Small intestine (tissue), 7 donors: ENCODE results near the gene KANSL1. TPM values are rescaled to one million over a fixed set of nuclear protein-coding genes. Genes with fewer than 3 reads are reported as not detected.

ENCODE experiments used
- DNase-seq, 2 donors: peaks; one replicate each; pipeline versions ENCODE4 v3.0.0 to v3.0.0-alpha.2; 2013
- FAIRE-seq: peaks from 2 replicates; lab custom pipeline; 2012; peaks lifted over from hg19 to GRCh38; lab: Jason Lieb, UNC
- H3K27ac ChIP-seq, 3 donors: one replicate each; pipeline ENCODE4 v1.5.1; 2013; ENCODE audit warnings: low read length in 2 of 3, mild to moderate bottlenecking in 2 of 3, control low read depth in 1 of 3, inconsistent platforms in 1 of 3, low read depth in 1 of 3, moderate library complexity in 1 of 3
- H3K27me3 ChIP-seq, 3 donors: one replicate each; pipeline ENCODE4 v1.6.1; 2013; ENCODE audit warnings: low read length in 3 of 3, inconsistent platforms in 1 of 3; ENCODE audit not compliant: control insufficient read depth in 3 of 3, insufficient read depth in 3 of 3
- H3K36me3 ChIP-seq, 3 donors: one replicate each; pipeline ENCODE4 v1.6.1; 2013; ENCODE audit warnings: low read length in 3 of 3, inconsistent platforms in 1 of 3, low read depth in 1 of 3, mild to moderate bottlenecking in 1 of 3, moderate library complexity in 1 of 3; ENCODE audit not compliant: control insufficient read depth in 3 of 3, insufficient read depth in 2 of 3
- H3K4me1 ChIP-seq, 3 donors: one replicate each; pipeline ENCODE4 v1.6.1; 2013; ENCODE audit warnings: low read length in 2 of 3, inconsistent platforms in 1 of 3, low read depth in 1 of 3, mild to moderate bottlenecking in 1 of 3, moderate library complexity in 1 of 3; ENCODE audit not compliant: control insufficient read depth in 3 of 3, insufficient read depth in 2 of 3
- H3K4me3 ChIP-seq, 3 donors: one replicate each; pipeline ENCODE4 v1.5.1; 2013; ENCODE audit warnings: low read length in 3 of 3, control low read depth in 1 of 3, inconsistent platforms in 1 of 3, low read depth in 1 of 3, mild to moderate bottlenecking in 1 of 3, moderate library complexity in 1 of 3
- H3K9me3 ChIP-seq, 2 donors: one replicate each; pipeline ENCODE4 v1.6.1; 2013; ENCODE audit warnings: low read depth in 1 of 2, low read length in 1 of 2; ENCODE audit not compliant: control insufficient read depth in 2 of 2, insufficient read depth in 1 of 2
- WGBS, 3 donors: extraction: QIAGEN DNeasy Blood & Tissue Kit; methylation state at CpG; one replicate each; pipeline ENCODE4 v1.1.7; 2013; 5-methylcytosine and 5-hydroxymethylcytosine counted together
- polyA plus RNA-seq, 4 donors: library from polyadenylated mRNA; stranded (reverse) in 3 of 4; unstranded in 1 of 4; fragments of 200-250 nt in 3 of 4; fragments of 120-200 nt in 1 of 4; gene quantifications; one replicate each; pipeline versions ENCODE4 v1.2.1 to v1.2.3, GENCODE V29; 2013
- donor health status: healthy with polysubstance abuse.
- donor health status: control.
- donor health status: control.
- donor health status: Bipolar disorder and iron deficiency.
- donor health status: healthy.

KANSL1 gene
- polyA plus RNA-seq, 4 donors, result 12.7 to 54.0 (median 20.2) TPM

DNA sequence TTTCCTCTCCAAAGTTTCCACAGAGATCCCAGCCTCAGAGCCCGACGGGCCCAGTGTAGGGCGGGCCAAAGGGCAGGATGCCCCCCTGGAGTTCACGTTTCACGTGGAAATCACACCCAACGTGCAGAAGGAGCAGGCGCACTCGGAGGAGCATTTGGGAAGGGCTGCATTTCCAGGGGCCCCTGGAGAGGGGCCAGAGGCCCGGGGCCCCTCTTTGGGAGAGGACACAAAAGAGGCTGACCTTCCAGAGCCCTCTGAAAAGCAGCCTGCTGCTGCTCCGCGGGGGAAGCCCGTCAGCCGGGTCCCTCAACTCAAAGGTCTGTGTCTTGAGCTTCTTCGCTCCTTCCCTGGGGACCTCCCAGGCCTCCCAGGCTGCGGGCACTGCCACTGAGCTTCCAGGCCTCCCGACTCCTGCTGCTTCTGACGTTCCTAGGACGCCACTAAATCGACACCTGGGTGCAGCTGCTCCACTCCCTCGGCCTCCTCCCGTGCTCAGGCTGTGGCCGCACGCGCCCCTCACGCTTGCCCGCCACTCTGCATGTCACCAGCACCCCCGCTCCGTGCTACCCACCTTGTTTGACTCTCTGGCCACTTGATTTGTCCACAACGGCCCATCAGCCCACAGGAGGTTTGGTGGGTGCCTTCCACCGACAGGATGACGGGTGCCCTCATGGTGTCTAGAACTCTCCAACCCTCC is 209.5 kb downstream of the KANSL1 start:
- H3K9me3 ChIP-seq, result no peaks in the 10 kb centered on the region
- no peak for FAIRE-seq
- no peaks in the 10 kb centered on the region for H3K27me3 ChIP-seq
- no peak overlapping the region for H3K4me3 ChIP-seq
- no peaks in the 10 kb centered on the region for H3K36me3 ChIP-seq
- no peak for DNase-seq
- no peak overlapping the region for H3K27ac ChIP-seq
- H3K4me1 ChIP-seq, result no peaks in the 10 kb centered on the region
- 69 to 72% (median 71%) methylated on average over 24 to 31 of the region's 31 CpGs for WGBS, 3 donors

DNA sequence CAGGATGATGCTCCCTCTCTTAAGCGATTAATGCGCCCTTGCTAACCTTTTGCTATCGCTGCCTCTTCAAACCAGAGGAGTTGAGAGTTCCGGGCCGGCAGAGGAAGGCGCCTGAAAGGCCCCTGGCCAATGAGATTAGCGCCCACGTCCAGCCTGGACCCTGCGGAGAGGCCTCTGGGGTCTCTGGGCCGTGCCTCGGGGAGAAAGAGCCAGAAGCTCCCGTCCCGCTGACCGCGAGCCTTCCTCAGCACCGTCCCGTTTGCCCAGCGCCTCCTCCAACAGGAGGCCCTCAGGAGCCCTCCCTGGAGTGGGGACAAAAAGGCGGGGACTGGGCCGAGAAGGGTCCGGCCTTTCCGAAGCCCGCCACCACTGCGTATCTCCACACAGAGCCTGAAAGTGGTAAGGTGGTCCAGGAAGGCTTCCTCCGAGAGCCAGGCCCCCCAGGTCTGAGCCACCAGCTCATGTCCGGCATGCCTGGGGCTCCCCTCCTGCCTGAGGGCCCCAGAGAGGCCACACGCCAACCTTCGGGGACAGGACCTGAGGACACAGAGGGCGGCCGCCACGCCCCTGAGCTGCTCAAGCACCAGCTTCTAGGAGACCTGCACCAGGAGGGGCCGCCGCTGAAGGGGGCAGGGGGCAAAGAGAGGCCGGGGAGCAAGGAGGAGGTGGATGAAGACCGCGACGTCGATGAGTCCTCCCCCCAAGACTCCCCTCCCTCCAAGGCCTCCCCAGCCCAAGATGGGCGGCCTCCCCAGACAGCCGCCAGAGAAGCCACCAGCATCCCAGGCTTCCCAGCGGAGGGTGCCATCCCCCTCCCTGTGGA is 210.2 kb downstream of the KANSL1 start:
- 87 to 91% (median 90%) methylated on average over 40 to 41 of the region's 41 CpGs for WGBS, 3 donors

DNA sequence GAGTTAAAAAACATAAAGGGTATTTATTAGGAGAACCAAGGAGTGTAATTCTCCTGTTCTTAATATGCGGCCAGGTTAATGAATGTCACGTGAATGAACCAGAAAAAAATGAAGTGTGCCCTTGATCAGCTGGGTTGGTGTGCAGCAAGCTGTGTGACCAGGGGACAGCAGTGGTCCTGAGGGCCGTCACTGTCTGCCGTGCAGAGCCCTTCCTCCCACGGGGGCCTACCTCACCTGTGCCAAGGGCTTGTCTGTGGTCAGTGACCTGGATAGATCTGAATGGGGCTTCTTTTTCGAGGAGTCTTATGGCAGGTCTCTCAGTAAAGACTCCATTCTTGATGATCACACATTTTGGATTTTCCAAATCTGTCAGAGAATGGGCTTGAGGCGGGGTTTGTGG is 211.9 kb downstream of the KANSL1 start:
- DNase-seq (no peak), FAIRE-seq (no peak)
- Histone ChIP-seq H3K9me3 (no peaks in the 10 kb centered on the region), H3K4me3 (no peak overlapping the region), H3K27ac (no peak overlapping the region), H3K36me3 (no peaks in the 10 kb centered on the region), H3K27me3 (no peaks in the 10 kb centered on the region), H3K4me1 (no peaks in the 10 kb centered on the region)
- 78 to 87% (median 83%) methylated on average over 7 of the region's 7 CpGs for WGBS, 3 donors

More for the DNA sequence above, 210.2 kb downstream of the KANSL1 start:
- DNase-seq, result no peak
- H3K9me3 ChIP-seq, result no peaks in the 10 kb centered on the region
- no peak overlapping the region for H3K27ac ChIP-seq
- H3K4me3 ChIP-seq, result no peak overlapping the region
- H3K27me3 ChIP-seq, result no peaks in the 10 kb centered on the region
- FAIRE-seq, result no peak
- no peaks in the 10 kb centered on the region for H3K36me3 ChIP-seq
- no peaks in the 10 kb centered on the region for H3K4me1 ChIP-seq

DNA sequence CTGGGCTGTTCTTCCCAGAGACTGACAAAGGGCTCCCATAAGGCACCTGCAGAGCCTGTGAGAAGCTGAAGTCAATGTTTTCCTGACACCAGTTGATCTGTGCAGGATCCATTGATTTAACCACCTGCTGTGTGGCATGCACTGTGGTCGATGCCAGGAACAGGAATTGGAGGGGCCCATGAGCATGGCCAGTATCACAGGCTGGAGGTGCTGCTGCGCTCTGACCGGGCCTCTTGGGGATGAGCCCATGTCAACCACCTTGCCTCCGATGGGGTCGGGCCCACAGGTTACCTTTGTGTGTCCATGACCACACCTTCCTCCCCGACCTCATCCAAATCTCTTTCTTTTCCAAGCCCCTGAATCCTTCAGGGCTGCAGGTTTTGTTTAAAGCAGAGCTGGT is 212.4 kb downstream of the KANSL1 start:
- Histone ChIP-seq H3K9me3 (no peaks in the 10 kb centered on the region), H3K4me3 (no peak overlapping the region), H3K27ac (no peak overlapping the region), H3K27me3 (no peaks in the 10 kb centered on the region), H3K4me1 (no peaks in the 10 kb centered on the region), H3K36me3 (no peaks in the 10 kb centered on the region)
- 77 to 86% (median 81%) methylated on average over 6 of the region's 6 CpGs for WGBS, 3 donors
- FAIRE-seq (no peak), DNase-seq (no peak)

Other genes with a start within 250 kb of the KANSL1 start
- not detected for gene STH, start 194.2 kb downstream of the KANSL1 start, polyA plus RNA-seq
- gene LRRC37A, start 101.7 kb upstream of the KANSL1 start, polyA plus RNA-seq, result 1 to 10 TPM in 2 of 4 donors, under 1 TPM in 2; 0.27 to 5.9 (median 1.5) TPM
- gene ARL17B, start 168.3 kb upstream of the KANSL1 start, polyA plus RNA-seq, result 10 to 100 TPM in 1 of 4 donors, 1 to 10 TPM in 3; 2.7 to 11.8 (median 4.8) TPM